Raji (cell line): ENCODE measurements around the gene SHISAL1.

ENCODE experiments used
- POLR2A ChIP-seq: IDR thresholded peaks from 2 replicates; pipeline ENCODE4 v1.6.1; 2011; ENCODE audit warnings: low read depth, low read length, control low read depth; ENCODE audit not compliant: insufficient read depth

SHISAL1 gene

GRCh38 chr22:44335066-44335839, 22.5 kb upstream of the SHISAL1 start:
- no peak for TF ChIP-seq POLR2A

- TF ChIP-seq POLR2A: no peak
Measured at GRCh38 chr22:44333847-44334635, 21.3 kb upstream of the SHISAL1 start.

- TF ChIP-seq POLR2A: no peak
Measured at GRCh38 chr22:44332946-44333345, 20.2 kb upstream of the SHISAL1 start.

GRCh38 chr22:44331881-44332714, 19.3 kb upstream of the SHISAL1 start:
- TF ChIP-seq POLR2A: no peak

GRCh38 chr22:44330744-44331660, 18.3 kb upstream of the SHISAL1 start:
- TF ChIP-seq POLR2A: no peak

- no peak for TF ChIP-seq POLR2A
Measured at GRCh38 chr22:44330188-44330743, 17.5 kb upstream of the SHISAL1 start.

GRCh38 chr22:44329179-44329796, 16.5 kb upstream of the SHISAL1 start:
- TF ChIP-seq POLR2A: no peak

GRCh38 chr22:44328762-44329161, 16.0 kb upstream of the SHISAL1 start:
- TF ChIP-seq POLR2A: no peak

GRCh38 chr22:44328326-44328725, 15.6 kb upstream of the SHISAL1 start:
- no peak for TF ChIP-seq POLR2A

GRCh38 chr22:44326491-44326885, 13.7 kb upstream of the SHISAL1 start:
- TF ChIP-seq POLR2A: no peak

GRCh38 chr22:44325718-44326490, 13.2 kb upstream of the SHISAL1 start:
- no peak for TF ChIP-seq POLR2A

GRCh38 chr22:44319685-44320084, 6.9 kb upstream of the SHISAL1 start:
- no peak for TF ChIP-seq POLR2A

GRCh38 chr22:44318751-44319150, 6.0 kb upstream of the SHISAL1 start:
- no peak for TF ChIP-seq POLR2A
